Limb (tissue), 2 donors: ENCODE data around the gene ZMIZ1.
"Not testable (repeated sequence)": the region's sequence is repeated elsewhere in the genome, so short reads cannot be mapped to it uniquely, and the experiment has no call there.

ENCODE experiments used
- DNase-seq, 2 donors: peaks; one replicate each; pipeline ENCODE4 v3.0.0-alpha.2; 2016; ENCODE audit errors: extremely low spot score in 2 of 2

Gene ZMIZ1

GRCh38 chr10:79335094-79335469, 266.3 kb downstream of the ZMIZ1 start:
- DNase-seq = no peak

GRCh38 chr10:79335470-79336235, 266.9 kb downstream of the ZMIZ1 start:
- DNase-seq = no peak

GRCh38 chr10:79336276-79336675, 267.5 kb downstream of the ZMIZ1 start:
- no peak for DNase-seq

- no peak for DNase-seq
Observed at GRCh38 chr10:79336739-79337138, 268.0 kb downstream of the ZMIZ1 start.

GRCh38 chr10:79337783-79338469, 269.2 kb downstream of the ZMIZ1 start:
- not testable (repeated sequence) for DNase-seq

- no peak for DNase-seq
Observed at GRCh38 chr10:79339266-79339665, 270.5 kb downstream of the ZMIZ1 start.

- peak in 1 of 2 donors; percentile 4 for DNase-seq
Observed at GRCh38 chr10:79340646-79341244, 272.0 kb downstream of the ZMIZ1 start.

GRCh38 chr10:79342295-79342761, 273.6 kb downstream of the ZMIZ1 start:
- DNase-seq = peak in 1 of 2 donors; percentile 13

GRCh38 chr10:79342811-79343561, 274.2 kb downstream of the ZMIZ1 start:
- peak in 1 of 2 donors; percentile 19 for DNase-seq

GRCh38 chr10:79344502-79345195, 275.9 kb downstream of the ZMIZ1 start:
- DNase-seq = peak in 1 of 2 donors; percentile 17

- DNase-seq = peak in 1 of 2 donors; percentile 29
Observed at GRCh38 chr10:79345241-79346011, 276.7 kb downstream of the ZMIZ1 start.

- no peak for DNase-seq
Observed at GRCh38 chr10:79346012-79346340, 277.2 kb downstream of the ZMIZ1 start.

GRCh38 chr10:79346388-79347225, 277.8 kb downstream of the ZMIZ1 start:
- no peak for DNase-seq

GRCh38 chr10:79347226-79347893, 278.6 kb downstream of the ZMIZ1 start, which contains the start of gene PPIF:
PPIF (plus strand) TSS chr10:79347469; CDS start chr10:79347549, 80 bp downstream.
- DNase-seq = peak; percentile 91 to 96

GRCh38 chr10:79347894-79348639, 279.3 kb downstream of the ZMIZ1 start:
- peak in 1 of 2 donors; percentile 70 for DNase-seq

- no peak for DNase-seq
Observed at GRCh38 chr10:79348640-79348988, 279.8 kb downstream of the ZMIZ1 start.

- DNase-seq = no peak
Observed at GRCh38 chr10:79349072-79349491, 280.3 kb downstream of the ZMIZ1 start.

- no peak for DNase-seq
Observed at GRCh38 chr10:79349766-79350406, 281.1 kb downstream of the ZMIZ1 start.
